DMS153 treated with DMSO at 0.1 percent for 48 hours (cell line): ENCODE data around the gene TGFBRAP1.

Source experiments
- DNase-seq: peaks from one replicate; lab custom pipeline; 2025; ENCODE audit not compliant: unreplicated experiment; lab: John Stamatoyannopoulos, UW

The TGFBRAP1 gene

DNA sequence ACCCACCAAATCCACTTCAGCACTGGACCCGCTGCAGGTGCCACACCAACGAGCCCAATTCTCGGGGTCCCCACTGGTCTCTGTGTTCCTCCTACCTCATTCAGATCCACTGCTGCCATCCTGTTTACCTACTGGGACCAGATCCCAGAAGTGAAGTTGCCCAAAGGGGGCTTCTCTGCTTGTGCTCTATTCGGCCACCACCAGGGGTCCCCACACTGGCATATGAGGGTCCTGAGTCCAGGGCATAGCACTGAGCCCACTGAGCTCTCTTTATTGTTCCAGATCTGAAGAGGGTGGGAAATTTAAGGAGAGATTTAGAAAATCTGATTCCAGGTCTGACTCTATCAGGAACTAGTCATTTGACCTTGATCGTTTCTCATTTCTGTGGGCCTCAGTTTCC, 85.6 kb downstream of the TGFBRAP1 start:
- no peak for DNase-seq

DNA sequence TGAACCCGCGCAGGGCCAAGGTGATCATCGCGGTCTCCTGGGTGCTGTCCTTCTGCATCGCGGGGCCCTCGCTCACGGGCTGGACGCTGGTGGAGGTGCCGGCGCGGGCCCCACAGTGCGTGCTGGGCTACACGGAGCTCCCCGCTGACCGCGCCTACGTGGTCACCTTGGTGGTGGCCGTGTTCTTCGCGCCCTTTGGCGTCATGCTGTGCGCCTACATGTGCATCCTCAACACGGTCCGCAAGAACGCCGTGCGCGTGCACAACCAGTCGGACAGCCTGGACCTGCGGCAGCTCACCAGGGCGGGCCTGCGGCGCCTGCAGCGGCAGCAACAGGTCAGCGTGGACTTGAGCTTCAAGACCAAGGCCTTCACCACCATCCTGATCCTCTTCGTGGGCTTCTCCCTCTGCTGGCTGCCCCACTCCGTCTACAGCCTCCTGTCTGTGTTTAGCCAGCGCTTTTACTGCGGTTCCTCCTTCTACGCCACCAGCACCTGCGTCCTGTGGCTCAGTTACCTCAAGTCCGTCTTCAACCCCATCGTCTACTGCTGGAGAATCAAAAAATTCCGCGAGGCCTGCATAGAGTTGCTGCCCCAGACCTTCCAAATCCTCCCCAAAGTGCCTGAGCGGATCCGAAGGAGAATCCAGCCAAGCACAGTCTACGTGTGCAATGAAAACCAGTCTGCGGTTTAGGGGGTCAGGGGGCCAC, 87.1 kb downstream of the TGFBRAP1 start:
- DNase-seq, result no peak

DNA sequence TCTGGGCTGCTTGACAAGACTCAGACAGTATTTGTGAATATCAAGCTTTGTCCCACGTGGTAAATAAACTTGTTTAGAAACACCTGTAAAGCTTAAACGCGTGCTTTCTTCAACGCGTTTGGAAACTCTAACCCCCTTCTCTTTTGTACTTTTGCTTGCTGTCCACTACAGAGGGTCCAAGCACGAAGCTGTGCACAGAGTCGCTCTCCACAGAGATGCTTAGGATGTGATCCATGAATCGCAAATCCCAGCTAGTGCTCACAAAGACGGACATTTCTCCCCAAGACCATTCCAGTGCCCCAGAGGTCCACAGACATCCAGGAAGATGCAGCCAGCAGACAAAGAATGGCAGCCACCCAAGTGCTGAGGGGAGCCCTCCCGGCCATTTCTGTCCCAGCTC, 88.1 kb downstream of the TGFBRAP1 start, which contains the start of gene GPR45:
TSS of gene GPR45 (plus strand) at position 301 of the 400 bp plus-strand sequence. CDS start 116 bp downstream, outside the sequence.
- no peak for DNase-seq

DNA sequence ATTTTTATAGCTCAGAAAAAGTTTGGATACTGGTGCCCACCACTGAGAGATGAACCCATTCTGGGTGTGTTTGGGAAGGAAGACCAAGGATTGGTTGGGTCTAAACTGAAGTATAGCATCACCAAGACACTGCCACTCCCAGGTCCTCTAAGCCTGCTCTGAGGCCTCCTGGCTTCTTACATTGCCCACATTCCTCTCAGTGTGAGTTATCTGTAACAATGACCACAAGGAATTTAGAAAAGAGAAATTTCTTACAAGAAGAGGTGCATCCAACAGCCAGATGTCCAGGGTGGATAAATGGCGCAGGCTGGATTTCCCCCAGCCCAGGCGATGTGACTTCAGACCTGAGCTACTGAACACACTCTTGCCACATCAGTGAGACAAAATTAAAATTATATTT, 89.6 kb downstream of the TGFBRAP1 start:
- DNase-seq, result no peak

GRCh38 chr2:105238664-105239240, 90.8 kb downstream of the TGFBRAP1 start:
- no peak for DNase-seq

GRCh38 chr2:105237045-105237765, 92.3 kb downstream of the TGFBRAP1 start:
- no peak for DNase-seq

DNA sequence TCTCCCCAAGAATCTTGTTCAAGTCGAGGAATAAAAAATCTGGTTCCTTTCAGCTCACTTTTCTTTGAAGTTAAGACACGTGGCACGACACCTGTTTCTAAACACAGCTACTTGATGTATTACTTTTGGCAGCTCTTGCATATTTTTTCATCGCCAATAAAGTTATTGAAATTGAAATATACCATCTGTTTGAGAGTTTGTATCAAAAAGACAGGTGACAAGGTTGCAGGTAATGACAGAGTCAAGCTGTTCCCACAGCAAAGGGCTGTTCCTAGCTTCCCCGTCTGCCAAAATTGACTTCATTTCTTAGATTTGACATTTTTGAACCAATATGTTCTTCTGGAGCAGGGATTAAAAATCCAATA, 93.5 kb downstream of the TGFBRAP1 start:
- no peak for DNase-seq

DNA sequence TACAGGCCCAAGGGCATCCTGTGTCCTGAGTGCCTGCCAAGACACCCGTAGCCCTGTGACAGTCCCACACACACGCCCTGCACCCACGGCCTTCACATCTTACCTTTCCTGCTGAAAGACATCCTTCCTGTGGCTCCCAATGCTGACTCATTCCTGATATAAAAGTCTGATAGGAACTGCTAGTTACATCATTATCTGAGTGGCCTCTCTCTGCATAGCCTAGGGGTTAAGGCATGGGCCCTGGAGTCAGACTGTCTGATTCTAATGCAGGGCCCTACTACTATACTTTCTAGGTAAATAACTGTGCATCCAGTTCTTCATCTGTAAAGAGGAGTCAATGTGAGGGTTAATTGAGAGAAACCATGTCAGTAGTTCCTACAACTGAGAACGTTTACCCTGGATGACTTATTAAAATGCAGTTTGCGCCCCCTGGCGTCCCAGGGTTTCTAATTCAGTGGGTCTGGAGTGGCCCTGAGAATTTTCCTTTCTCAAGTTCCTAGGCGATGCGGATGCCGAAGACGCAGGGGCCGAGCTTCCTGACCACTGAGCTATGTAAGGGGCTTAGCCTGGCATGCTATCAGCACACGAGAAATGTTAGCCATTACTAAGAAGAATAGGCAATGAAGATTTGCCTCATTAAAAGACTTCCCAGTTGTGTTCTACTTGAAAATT, 94.0 kb downstream of the TGFBRAP1 start:
- DNase-seq, result peak; percentile 72

DNA sequence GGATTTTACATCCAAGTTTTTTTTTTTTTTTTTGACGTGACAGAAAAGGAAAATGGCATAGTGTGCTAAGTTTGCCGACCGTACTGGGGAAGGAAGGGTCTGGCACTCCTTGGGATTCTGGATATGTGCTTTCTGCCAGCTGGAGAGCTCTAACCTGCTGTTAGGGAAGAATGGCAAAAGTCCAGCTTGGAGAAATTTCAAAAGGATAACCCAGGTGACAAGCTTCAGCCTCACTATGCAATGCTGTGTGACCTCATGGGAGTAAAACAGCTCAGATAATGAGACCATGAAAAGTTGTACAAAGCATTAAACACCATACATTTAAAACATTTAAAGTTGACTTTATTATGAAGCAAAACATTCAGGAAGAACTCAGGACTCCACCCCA, 98.3 kb downstream of the TGFBRAP1 start:
- no peak for DNase-seq

GRCh38 chr2:105224444-105224843, 105.1 kb downstream of the TGFBRAP1 start:
- DNase-seq, result no peak

DNA sequence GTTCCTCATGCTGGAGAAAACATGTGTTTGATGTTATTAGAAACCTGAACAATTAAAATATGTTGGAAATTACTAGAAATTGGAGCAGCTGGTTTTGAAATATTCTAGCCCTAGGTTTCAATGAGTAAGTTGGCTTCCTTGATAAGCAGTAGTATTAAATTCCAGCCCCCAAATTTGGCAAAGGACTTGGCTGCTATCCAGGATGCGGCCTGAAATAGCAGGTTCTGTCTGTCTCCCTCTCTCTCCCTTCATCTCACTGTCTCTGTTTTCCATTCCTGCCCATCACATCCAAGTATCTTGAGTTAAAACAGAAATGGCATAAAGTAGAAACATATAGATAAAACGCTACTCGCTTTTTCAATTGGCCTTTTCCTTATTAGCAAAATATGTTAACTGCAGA, 108.9 kb downstream of the TGFBRAP1 start:
- no peak for DNase-seq

DNA sequence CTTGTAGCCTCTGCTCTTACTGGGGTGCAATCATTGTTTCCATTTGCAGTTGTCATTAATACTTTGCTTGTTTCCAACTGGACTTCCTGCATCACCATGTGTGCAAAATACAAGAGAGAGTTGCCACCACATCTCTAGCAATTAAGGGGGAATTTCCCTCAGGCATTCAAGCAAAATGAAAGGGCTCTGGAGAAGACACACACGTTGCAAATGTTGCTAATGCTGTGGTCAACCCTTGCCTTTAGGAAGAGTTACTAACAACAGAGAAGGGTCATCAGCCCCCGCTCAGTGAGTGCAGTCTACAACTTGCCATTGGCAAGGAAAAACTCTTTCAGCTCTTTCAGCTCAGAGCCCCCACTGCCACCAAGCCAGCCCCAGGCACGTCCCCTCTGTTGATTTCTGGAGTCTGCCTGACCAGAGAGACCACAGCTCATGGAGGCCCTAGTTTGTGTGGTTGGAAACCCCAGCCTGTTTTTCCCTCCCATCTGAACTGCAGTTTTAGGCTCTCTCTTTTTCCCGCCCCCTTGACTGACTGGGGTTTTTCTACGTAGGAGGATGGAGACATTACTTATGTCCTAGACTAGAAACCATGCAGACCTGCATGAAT, 113.8 kb downstream of the TGFBRAP1 start:
- DNase-seq, result no peak
